ENCODE results near the gene NXPH2. TPM values are rescaled to one million over a fixed set of nuclear protein-coding genes. Genes with fewer than 3 reads are reported as not detected.

The NXPH2 gene
- total RNA-seq, 1 donor from 2014 or later = 4.6 TPM

GRCh38 chr2:138699421-138699820, 80.8 kb downstream of the NXPH2 start:
- H3K27me3 Mint-ChIP-seq (ENCODE audit: low read depth) = no peaks in the 10 kb centered on the region
- no peak for TF ChIP-seq CTCF (IDR thresholded peaks at IDR 0.05; ENCODE audit: unreplicated experiment)
- no peak overlapping the region for H3K4me3 Mint-ChIP-seq
- no peaks in the 10 kb centered on the region for H3K4me1 Mint-ChIP-seq
- no peaks in the 10 kb centered on the region for H3K36me3 Mint-ChIP-seq
- no peaks in the 10 kb centered on the region for H3K9me3 Mint-ChIP-seq
- H3K27ac Mint-ChIP-seq = no peak overlapping the region
- DNase-seq (ENCODE audit: low spot score in 2 of 2, unreplicated experiment in 2 of 2) = no peak

GRCh38 chr2:138698428-138698827, 81.8 kb downstream of the NXPH2 start:
- Mint-ChIP-seq H3K4me1 (no peaks in the 10 kb centered on the region), H3K27me3 (ENCODE audit: low read depth) (no peaks in the 10 kb centered on the region), H3K4me3 (no peak overlapping the region)

GRCh38 chr2:138691667-138692066, 88.5 kb downstream of the NXPH2 start:
- H3K27me3 Mint-ChIP-seq (ENCODE audit: low read depth) = no peaks in the 10 kb centered on the region

More at GRCh38 chr2:138698428-138698827, 81.8 kb downstream of the NXPH2 start:
- no peaks in the 10 kb centered on the region for H3K36me3 Mint-ChIP-seq
- no peak for DNase-seq (ENCODE audit: low spot score in 2 of 2, unreplicated experiment in 2 of 2)
- H3K9me3 Mint-ChIP-seq = no peaks in the 10 kb centered on the region
- TF ChIP-seq CTCF (IDR thresholded peaks at IDR 0.05; ENCODE audit: unreplicated experiment) = no peak
- H3K27ac Mint-ChIP-seq = no peak overlapping the region

GRCh38 chr2:138689705-138690104, 90.5 kb downstream of the NXPH2 start:
- Mint-ChIP-seq H3K27me3 (ENCODE audit: low read depth) (no peaks in the 10 kb centered on the region), H3K27ac (no peak overlapping the region), H3K36me3 (no peaks in the 10 kb centered on the region), H3K4me3 (no peak overlapping the region), H3K9me3 (peaks cover 3% of the 10 kb centered on the region), H3K4me1 (no peaks in the 10 kb centered on the region)
- no peak for DNase-seq (ENCODE audit: low spot score in 2 of 2, unreplicated experiment in 2 of 2)
- TF ChIP-seq CTCF (IDR thresholded peaks at IDR 0.05; ENCODE audit: unreplicated experiment) = no peak

More at GRCh38 chr2:138691667-138692066, 88.5 kb downstream of the NXPH2 start:
- no peaks in the 10 kb centered on the region for H3K4me1 Mint-ChIP-seq
- TF ChIP-seq CTCF (IDR thresholded peaks at IDR 0.05; ENCODE audit: unreplicated experiment) = no peak
- no peaks in the 10 kb centered on the region for H3K9me3 Mint-ChIP-seq
- H3K4me3 Mint-ChIP-seq = no peak overlapping the region
- no peak for DNase-seq (ENCODE audit: low spot score in 2 of 2, unreplicated experiment in 2 of 2)
- H3K27ac Mint-ChIP-seq = no peak overlapping the region
- H3K36me3 Mint-ChIP-seq = no peaks in the 10 kb centered on the region

- Mint-ChIP-seq H3K27ac (no peak overlapping the region), H3K9me3 (peaks cover 3% of the 10 kb centered on the region), H3K4me1 (peaks cover 13% of the 10 kb centered on the region), H3K36me3 (no peaks in the 10 kb centered on the region), H3K27me3 (ENCODE audit: low read depth) (peaks cover 2% of the 10 kb centered on the region), H3K4me3 (no peak overlapping the region)
- DNase-seq (ENCODE audit: low spot score in 2 of 2, unreplicated experiment in 2 of 2) = no peak
- no peak for TF ChIP-seq CTCF (IDR thresholded peaks at IDR 0.05; ENCODE audit: unreplicated experiment)
Observed at GRCh38 chr2:138682163-138682562, 98.0 kb downstream of the NXPH2 start.

- no peak overlapping the region for H3K27ac Mint-ChIP-seq
Observed at GRCh38 chr2:138677221-138677620, 103.0 kb downstream of the NXPH2 start.

More at GRCh38 chr2:138677221-138677620, 103.0 kb downstream of the NXPH2 start:
- no peak overlapping the region for H3K4me3 Mint-ChIP-seq
- DNase-seq (ENCODE audit: low spot score in 2 of 2, unreplicated experiment in 2 of 2) = no peak
- TF ChIP-seq CTCF (IDR thresholded peaks at IDR 0.05; ENCODE audit: unreplicated experiment) = no peak
- H3K9me3 Mint-ChIP-seq = no peaks in the 10 kb centered on the region
- peaks cover 14% of the 10 kb centered on the region for H3K4me1 Mint-ChIP-seq
- no peaks in the 10 kb centered on the region for H3K36me3 Mint-ChIP-seq
- H3K27me3 Mint-ChIP-seq (ENCODE audit: low read depth) = peaks cover 2% of the 10 kb centered on the region
